Fibroblast of mammary gland (primary cell): ENCODE measurements around the gene TMEM269.
"Not testable (repeated sequence)": the region's sequence is repeated elsewhere in the genome, so short reads cannot be mapped to it uniquely, and the experiment has no call there.

ENCODE experiments used
- DNase-seq: peaks from one replicate; pipeline ENCODE4 v3.0.0-alpha.2; 2010; ENCODE audit warnings: low read depth
- H3K4me3 ChIP-seq: 2 replicates; pipeline ENCODE4 v1.5.1; 2011; ENCODE audit warnings: low read depth, mild to moderate bottlenecking, low read length, moderate library complexity; ENCODE audit not compliant: control insufficient read depth
- TF ChIP-seq, protein P1 (sequence below): conservative IDR thresholded peaks from 2 replicates; pipeline ENCODE4 v1.5.1; 2011; ENCODE audit warnings: low read depth, low read length, inconsistent platforms; ENCODE audit not compliant: control insufficient read depth, insufficient read depth

TMEM269 gene

DNA sequence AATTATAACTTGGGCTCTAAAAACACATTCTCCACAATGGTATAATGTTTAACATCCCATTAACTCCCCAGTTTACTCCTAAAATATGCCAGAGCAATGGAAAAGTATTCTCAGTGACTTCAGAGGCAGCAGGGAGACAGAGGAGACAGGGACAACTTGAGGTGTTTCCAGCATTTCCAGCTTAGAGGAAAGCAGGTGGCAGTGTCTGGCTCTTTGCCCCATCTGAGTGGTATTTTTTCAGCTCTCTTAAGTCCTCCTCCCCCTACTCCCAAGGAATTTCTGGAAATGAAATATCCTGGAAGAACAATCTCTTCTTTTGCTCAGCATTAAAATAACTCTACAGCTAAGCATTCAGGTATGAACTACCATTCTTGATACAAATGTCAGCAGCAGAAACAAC lies 21.4 kb downstream of the TMEM269 start:
- TF ChIP-seq, protein P1, sequence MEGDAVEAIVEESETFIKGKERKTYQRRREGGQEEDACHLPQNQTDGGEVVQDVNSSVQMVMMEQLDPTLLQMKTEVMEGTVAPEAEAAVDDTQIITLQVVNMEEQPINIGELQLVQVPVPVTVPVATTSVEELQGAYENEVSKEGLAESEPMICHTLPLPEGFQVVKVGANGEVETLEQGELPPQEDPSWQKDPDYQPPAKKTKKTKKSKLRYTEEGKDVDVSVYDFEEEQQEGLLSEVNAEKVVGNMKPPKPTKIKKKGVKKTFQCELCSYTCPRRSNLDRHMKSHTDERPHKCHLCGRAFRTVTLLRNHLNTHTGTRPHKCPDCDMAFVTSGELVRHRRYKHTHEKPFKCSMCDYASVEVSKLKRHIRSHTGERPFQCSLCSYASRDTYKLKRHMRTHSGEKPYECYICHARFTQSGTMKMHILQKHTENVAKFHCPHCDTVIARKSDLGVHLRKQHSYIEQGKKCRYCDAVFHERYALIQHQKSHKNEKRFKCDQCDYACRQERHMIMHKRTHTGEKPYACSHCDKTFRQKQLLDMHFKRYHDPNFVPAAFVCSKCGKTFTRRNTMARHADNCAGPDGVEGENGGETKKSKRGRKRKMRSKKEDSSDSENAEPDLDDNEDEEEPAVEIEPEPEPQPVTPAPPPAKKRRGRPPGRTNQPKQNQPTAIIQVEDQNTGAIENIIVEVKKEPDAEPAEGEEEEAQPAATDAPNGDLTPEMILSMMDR = no peak

DNA sequence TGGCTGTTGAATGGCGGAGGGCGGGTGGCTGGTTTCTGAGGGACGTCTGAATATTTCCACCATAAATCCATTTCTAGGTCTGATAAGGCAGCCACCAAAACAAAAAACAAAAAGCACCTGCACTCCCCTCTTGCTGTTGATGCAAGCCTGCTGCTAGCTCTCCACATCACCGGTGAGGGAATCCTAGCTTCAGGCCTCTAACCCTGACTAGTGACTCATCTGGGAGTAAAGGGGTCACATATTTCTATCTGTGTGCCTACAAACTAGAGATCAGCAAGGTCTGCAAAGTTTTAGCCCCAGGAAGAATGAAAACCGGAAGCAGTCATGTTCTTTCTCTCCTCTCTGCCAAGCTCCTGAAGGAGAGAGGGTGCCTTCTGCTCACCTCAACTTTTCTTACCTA lies 21.8 kb downstream of the TMEM269 start:
- no peak for DNase-seq
- no peak overlapping the region for H3K4me3 ChIP-seq
- TF ChIP-seq, protein P1 = no peak

More for the DNA sequence above, 21.4 kb downstream of the TMEM269 start:
- no peak for DNase-seq
- no peak overlapping the region for H3K4me3 ChIP-seq

DNA sequence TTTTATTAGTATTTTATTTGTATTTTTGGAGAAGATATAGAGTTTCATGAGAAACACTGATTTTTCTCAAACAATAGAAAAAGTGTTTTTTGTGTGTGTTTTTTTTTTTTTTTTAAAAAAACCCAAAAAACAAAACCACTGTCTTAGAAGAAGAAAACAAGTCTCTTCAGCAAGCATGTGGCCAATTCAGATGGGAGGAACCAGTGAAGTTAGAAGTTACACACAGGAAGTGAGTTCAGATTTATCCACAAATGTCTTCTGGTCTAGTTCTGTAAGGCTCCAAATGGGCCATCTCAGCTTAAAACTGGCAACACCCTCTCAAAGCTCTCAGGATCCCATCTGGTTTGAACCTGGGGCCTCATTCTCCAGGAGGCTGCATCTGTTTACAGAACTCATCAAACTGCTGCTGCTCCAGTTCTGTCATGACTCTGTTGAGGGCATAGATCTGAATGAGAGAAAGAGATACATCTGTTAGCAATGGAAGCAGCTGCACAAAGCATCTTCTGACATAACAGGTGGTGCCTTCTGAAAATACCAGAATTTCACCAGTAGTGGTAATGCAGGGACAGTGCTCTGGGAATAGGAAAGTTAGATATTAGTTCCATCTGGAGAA lies 22.4 kb downstream of the TMEM269 start:
- no peak for DNase-seq
- H3K4me3 ChIP-seq = no peak overlapping the region
- TF ChIP-seq, protein P1 = no peak

DNA sequence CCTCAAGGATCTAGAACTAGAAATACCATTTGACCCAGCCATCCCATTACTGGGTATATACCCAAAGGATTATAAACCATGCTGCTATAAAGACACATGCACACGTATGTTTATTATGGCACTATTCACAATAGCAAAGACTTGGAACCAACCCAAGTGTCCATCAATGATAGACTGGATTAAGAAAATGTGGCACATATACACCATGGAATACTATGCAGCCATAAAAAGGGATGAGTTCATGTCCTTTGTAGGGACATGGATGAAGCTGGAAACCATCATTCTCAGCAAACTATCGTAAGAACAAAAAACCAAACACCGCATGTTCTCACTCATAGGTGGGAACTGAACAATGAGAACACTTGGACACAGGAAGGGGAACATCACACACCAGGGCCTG lies 30.0 kb downstream of the TMEM269 start:
- not testable (repeated sequence) for DNase-seq, H3K4me3 ChIP-seq

DNA sequence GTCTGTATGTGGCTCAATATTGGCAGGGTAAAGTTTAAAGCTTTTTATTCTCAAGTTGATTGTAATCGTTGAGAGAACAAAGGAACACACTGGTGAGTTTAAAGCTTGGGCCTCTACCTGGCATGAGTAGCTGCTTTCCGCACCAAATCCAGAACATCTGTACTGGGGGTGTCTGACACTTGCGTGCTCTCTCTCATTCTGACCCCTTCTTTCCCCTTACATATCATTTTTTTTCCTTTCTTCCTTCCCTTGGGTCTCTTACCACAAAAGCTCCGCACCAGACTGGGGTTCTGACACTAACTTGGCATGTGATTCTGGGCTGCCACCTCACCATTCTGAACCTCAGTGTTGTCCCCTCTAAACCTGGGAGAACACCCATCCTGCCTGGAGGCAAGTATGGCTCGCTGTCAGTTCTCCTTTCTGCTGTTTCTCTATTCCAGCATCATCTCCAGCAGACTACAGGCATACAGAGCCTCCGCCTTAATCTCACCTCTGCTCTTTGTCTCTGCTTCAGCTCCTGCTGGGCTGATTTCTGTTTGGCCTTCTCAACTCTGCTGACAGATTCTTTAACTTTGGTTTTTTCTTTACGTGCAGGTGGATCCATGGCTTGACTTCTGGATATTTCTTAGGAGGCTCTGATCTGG lies 31.3 kb downstream of the TMEM269 start:
- peak overlapping the region; percentile 60 for H3K4me3 ChIP-seq
- TF ChIP-seq, protein P1 = no peak
- DNase-seq = peak; percentile 14

DNA sequence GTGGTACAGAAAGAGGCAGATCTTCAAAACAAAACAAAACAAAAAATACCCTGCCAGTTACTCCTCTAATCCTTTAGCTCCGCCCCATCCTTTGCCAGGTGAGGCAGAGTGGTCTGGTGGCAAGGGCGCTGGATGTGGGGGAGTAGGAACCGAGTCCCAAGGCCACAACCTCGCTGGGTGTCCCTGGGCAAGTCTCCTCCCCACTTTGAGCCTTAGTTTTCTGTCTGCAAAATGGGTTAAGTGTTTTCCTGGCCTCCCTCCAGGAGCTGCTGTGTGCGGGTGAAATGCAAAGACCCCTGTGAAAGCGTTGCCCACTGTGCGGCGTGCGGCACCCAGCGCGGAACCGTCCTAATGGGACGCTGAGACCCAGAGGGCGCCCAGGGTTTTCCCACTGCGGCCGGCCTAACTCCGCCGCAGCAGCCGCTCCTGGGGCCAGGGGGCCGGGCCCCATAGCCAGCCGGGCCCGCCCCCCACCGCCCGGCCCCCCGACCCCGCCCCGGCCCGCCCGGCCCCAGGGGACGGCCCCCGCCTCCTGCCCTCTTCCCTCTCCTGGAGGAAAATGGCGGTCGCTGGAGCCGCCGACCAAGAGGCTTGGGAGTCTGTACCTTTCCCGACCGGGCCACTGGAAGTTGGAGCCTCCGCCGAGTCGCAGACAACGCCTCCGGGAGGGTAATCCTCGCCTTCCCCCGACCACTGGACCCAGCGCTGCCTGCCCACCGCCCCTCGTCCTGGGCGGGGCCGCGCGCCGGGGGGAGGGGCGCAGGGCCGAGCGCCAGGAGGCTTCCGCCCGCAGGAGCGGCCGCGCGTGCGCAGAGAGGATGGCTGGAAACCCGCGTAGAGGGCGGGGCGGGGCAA lies 32.0 kb downstream of the TMEM269 start, which contains the start of the genes ERMAP and SVBP:
ERMAP (plus strand) TSS at position 538 of the 855 bp plus-strand sequence. CDS start 13,327 bp downstream, outside the sequence.
SVBP (minus strand) TSS at position 813 of the 855 bp plus-strand sequence. CDS start 853 bp downstream, outside the sequence.
- TF ChIP-seq, protein P1 = no peak
- peak within 1 kb of the TSS; percentile 73 for H3K4me3 ChIP-seq
- peak; percentile 73 for DNase-seq

DNA sequence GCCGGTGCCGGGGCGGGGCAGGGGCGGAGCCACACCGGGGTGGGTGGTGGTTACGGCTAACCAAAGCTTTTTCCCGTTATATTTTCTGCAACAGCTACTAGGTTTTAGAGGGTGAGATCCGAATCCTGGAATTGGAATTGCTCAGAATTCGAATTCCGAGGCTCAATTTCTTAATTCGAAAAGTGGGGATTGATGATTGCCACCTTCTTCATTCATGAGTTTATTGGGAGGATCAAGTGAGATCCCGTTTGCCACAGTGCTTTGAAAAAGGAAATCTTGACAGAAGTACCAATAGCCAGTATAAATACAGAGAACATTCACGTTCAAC lies 32.6 kb downstream of the TMEM269 start:
- peak overlapping the region; percentile 61 for H3K4me3 ChIP-seq
- TF ChIP-seq, protein P1 = no peak
- no peak for DNase-seq
